Stimulated activated CD4-positive, alpha-beta T cell treated with anti-CD3 and anti-CD28 coated beads, Interleukin-1b, Interleukin-23, amount 100 ng/mL, for 48 hours (primary cell): ENCODE data around the gene TSPEAR.
"Not testable (repeated sequence)": the region's sequence is repeated elsewhere in the genome, so short reads cannot be mapped to it uniquely, and the experiment has no call there.

ENCODE experiments used
- DNase-seq: peaks from one replicate; pipeline ENCODE4 v3.0.0-alpha.2; 2020

TSPEAR gene

GRCh38 chr21:44511938-44512275 is 199.5 kb downstream of the TSPEAR start:
- DNase-seq: no peak

- DNase-seq: no peak
Observed at GRCh38 chr21:44511219-44511937, 200.0 kb downstream of the TSPEAR start.

- DNase-seq: peak; percentile 70
Observed at GRCh38 chr21:44510508-44511218, 200.7 kb downstream of the TSPEAR start.

GRCh38 chr21:44510109-44510507 is 201.3 kb downstream of the TSPEAR start:
- DNase-seq: no peak

- DNase-seq: no peak
Observed at GRCh38 chr21:44509539-44509938, 201.8 kb downstream of the TSPEAR start.

GRCh38 chr21:44508711-44509445 is 202.5 kb downstream of the TSPEAR start:
- DNase-seq: no peak

- no peak for DNase-seq
Observed at GRCh38 chr21:44508426-44508710, 203.0 kb downstream of the TSPEAR start.

- no peak for DNase-seq
Observed at GRCh38 chr21:44507673-44508425, 203.5 kb downstream of the TSPEAR start.

GRCh38 chr21:44506279-44507255 is 204.8 kb downstream of the TSPEAR start:
- no peak for DNase-seq

GRCh38 chr21:44505673-44506278 is 205.6 kb downstream of the TSPEAR start:
- DNase-seq: no peak

- DNase-seq: no peak
Observed at GRCh38 chr21:44503901-44504399, 207.4 kb downstream of the TSPEAR start.

GRCh38 chr21:44503006-44503889 is 208.1 kb downstream of the TSPEAR start:
- DNase-seq: not testable (repeated sequence)

GRCh38 chr21:44502171-44502958 is 209.0 kb downstream of the TSPEAR start:
- no peak for DNase-seq

GRCh38 chr21:44500111-44500510 is 211.3 kb downstream of the TSPEAR start:
- no peak for DNase-seq

GRCh38 chr21:44499631-44500030 is 211.7 kb downstream of the TSPEAR start:
- DNase-seq: no peak

GRCh38 chr21:44499211-44499560 is 212.2 kb downstream of the TSPEAR start:
- no peak for DNase-seq

GRCh38 chr21:44498280-44499210 is 212.8 kb downstream of the TSPEAR start:
- no peak for DNase-seq

GRCh38 chr21:44497703-44498126 is 213.7 kb downstream of the TSPEAR start:
- no peak for DNase-seq
